WTC11 (cell line): ENCODE data around the gene GABRR3.

Experiments used
- GTF2I ChIP-seq: fragments of 250-450 bp; sonication (Bioruptor Pico); conservative IDR thresholded peaks from 2 replicates; pipeline ENCODE4 v1.4.0; 2021; ENCODE audit warnings: mild to moderate bottlenecking
- NR2C2 ChIP-seq: sonication (generic); formaldehyde crosslinking; IDR thresholded peaks from 2 replicates; pipeline ENCODE4 v1.8.0; 2022; ENCODE audit warnings: mild to moderate bottlenecking, missing genetic modification reagents
- SP1 ChIP-seq: sonication (generic); formaldehyde crosslinking; conservative IDR thresholded peaks from 2 replicates; pipeline ENCODE4 v1.8.1; 2022; ENCODE audit warnings: missing genetic modification reagents
- ZNF263 ChIP-seq: sonication (generic); formaldehyde crosslinking; IDR thresholded peaks from 2 replicates; pipeline ENCODE4 v1.8.1; 2022; ENCODE audit warnings: low read depth, mild to moderate bottlenecking, moderate library complexity, missing genetic modification reagents
- TF ChIP-seq, protein P1 (sequence below): sonication (generic); formaldehyde crosslinking; IDR thresholded peaks from 2 replicates; pipeline ENCODE4 v1.8.1; 2022; ENCODE audit warnings: mild to moderate bottlenecking, missing genetic modification reagents, moderate library complexity, borderline replicate concordance
- TF ChIP-seq, protein P2 (sequence below): fragments of 200-600 bp; IDR thresholded peaks from 2 replicates; pipeline ENCODE4 v1.8.0; 2022; ENCODE audit warnings: antibody characterized with exemption

- TF ChIP-seq NR2C2: no peak
- TF ChIP-seq, protein P1, sequence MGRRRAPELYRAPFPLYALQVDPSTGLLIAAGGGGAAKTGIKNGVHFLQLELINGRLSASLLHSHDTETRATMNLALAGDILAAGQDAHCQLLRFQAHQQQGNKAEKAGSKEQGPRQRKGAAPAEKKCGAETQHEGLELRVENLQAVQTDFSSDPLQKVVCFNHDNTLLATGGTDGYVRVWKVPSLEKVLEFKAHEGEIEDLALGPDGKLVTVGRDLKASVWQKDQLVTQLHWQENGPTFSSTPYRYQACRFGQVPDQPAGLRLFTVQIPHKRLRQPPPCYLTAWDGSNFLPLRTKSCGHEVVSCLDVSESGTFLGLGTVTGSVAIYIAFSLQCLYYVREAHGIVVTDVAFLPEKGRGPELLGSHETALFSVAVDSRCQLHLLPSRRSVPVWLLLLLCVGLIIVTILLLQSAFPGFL (CRISPR knock-in tag): no peak
- TF ChIP-seq, protein P2, sequence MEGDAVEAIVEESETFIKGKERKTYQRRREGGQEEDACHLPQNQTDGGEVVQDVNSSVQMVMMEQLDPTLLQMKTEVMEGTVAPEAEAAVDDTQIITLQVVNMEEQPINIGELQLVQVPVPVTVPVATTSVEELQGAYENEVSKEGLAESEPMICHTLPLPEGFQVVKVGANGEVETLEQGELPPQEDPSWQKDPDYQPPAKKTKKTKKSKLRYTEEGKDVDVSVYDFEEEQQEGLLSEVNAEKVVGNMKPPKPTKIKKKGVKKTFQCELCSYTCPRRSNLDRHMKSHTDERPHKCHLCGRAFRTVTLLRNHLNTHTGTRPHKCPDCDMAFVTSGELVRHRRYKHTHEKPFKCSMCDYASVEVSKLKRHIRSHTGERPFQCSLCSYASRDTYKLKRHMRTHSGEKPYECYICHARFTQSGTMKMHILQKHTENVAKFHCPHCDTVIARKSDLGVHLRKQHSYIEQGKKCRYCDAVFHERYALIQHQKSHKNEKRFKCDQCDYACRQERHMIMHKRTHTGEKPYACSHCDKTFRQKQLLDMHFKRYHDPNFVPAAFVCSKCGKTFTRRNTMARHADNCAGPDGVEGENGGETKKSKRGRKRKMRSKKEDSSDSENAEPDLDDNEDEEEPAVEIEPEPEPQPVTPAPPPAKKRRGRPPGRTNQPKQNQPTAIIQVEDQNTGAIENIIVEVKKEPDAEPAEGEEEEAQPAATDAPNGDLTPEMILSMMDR: no peak
- no peak for TF ChIP-seq ZNF263 (CRISPR knock-in tag)
- no peak for TF ChIP-seq SP1 (CRISPR knock-in tag)
- no peak for TF ChIP-seq GTF2I
These were observed 629 bp downstream of the GABRR3 start for GRCh38 chr3:98034486-98034885.
